ENCODE results near the gene SFSWAP. TPM values are rescaled to one million over a fixed set of nuclear protein-coding genes. Genes with fewer than 3 reads are reported as not detected.

Gene SFSWAP
- total and polyA plus RNA-seq, 2 of the 13 experiments (the other 11 are each of a cell fraction or from before 2014, with no cell fraction given), result 17.1 to 27.7 TPM

DNA sequence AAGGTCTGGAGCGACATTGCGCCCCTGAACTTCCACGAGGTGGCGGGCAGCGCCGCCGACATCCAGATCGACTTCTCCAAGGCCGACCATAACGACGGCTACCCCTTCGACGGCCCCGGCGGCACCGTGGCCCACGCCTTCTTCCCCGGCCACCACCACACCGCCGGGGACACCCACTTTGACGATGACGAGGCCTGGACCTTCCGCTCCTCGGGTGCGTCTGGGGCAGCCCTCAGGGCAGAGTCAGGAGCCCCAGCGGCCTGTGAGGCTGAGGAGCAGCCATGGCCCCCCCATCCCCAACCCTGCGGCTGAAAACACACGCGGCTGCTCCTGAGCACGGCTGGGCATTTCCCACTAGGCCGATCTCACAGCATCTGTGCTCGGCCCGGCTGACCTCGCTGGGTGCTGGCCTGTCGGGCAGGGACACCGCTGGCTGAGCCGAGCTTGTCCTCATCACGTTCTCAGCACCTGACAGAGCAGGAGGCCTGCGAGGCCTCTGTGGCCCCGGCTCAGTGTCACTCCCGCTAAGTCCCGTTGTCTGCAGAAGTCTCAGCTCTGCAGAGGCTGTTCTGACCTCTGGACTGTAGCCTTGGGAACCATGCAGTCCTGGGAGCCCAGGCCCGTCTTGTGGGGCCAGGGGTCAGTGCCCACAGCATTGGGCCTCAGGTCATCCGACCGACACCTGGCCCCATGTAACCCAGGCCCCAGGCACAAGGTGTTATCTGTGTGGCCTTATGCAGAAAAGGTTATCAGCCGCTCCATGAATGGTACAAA lies 129.9 kb downstream of the SFSWAP start (continued):
- TF ChIP-seq GATA4 (IDR thresholded peaks at IDR 0.05; ENCODE audit: borderline replicate concordance, low read depth) (no peak), KMT2B (CRISPR knock-in tag; IDR thresholded peaks at IDR 0.05) (0 out of 2 replicates have a peak, but pooled peaks have one; percentile 31), KAT7 (CRISPR knock-in tag; IDR thresholded peaks at IDR 0.05; ENCODE audit: borderline replicate concordance) (no peak), EP300 (IDR thresholded peaks at IDR 0.05; ENCODE audit: low read depth in 2 of 2, low read length in 2 of 2) (no peak), EP300 (CRISPR knock-in tag; IDR thresholded peaks at IDR 0.05; ENCODE audit: borderline replicate concordance) (no peak), RAD51 (IDR thresholded peaks at IDR 0.05; ENCODE audit: borderline replicate concordance) (no peak), ZNF234 (CRISPR knock-in tag; conservative IDR thresholded peaks at IDR 0.05) (no peak)
- TF ChIP-seq, protein P1, sequence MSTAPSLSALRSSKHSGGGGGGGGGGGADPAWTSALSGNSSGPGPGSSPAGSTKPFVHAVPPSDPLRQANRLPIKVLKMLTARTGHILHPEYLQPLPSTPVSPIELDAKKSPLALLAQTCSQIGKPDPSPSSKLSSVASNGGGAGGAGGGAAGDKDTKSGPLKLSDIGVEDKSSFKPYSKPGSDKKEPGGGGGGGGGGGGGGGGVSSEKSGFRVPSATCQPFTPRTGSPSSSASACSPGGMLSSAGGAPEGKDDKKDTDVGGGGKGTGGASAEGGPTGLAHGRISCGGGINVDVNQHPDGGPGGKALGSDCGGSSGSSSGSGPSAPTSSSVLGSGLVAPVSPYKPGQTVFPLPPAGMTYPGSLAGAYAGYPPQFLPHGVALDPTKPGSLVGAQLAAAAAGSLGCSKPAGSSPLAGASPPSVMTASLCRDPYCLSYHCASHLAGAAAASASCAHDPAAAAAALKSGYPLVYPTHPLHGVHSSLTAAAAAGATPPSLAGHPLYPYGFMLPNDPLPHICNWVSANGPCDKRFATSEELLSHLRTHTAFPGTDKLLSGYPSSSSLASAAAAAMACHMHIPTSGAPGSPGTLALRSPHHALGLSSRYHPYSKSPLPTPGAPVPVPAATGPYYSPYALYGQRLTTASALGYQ (CRISPR knock-in tag; IDR thresholded peaks at IDR 0.05), result no peak
- TF ChIP-seq, protein P2, sequence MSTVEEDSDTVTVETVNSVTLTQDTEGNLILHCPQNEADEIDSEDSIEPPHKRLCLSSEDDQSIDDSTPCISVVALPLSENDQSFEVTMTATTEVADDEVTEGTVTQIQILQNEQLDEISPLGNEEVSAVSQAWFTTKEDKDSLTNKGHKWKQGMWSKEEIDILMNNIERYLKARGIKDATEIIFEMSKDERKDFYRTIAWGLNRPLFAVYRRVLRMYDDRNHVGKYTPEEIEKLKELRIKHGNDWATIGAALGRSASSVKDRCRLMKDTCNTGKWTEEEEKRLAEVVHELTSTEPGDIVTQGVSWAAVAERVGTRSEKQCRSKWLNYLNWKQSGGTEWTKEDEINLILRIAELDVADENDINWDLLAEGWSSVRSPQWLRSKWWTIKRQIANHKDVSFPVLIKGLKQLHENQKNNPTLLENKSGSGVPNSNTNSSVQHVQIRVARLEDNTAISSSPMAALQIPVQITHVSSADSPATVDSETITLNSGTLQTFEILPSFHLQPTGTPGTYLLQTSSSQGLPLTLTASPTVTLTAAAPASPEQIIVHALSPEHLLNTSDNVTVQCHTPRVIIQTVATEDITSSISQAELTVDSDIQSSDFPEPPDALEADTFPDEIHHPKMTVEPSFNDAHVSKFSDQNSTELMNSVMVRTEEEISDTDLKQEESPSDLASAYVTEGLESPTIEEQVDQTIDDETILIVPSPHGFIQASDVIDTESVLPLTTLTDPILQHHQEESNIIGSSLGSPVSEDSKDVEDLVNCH (CRISPR knock-in tag; IDR thresholded peaks at IDR 0.05), result no peak
- TF ChIP-seq, protein P3, sequence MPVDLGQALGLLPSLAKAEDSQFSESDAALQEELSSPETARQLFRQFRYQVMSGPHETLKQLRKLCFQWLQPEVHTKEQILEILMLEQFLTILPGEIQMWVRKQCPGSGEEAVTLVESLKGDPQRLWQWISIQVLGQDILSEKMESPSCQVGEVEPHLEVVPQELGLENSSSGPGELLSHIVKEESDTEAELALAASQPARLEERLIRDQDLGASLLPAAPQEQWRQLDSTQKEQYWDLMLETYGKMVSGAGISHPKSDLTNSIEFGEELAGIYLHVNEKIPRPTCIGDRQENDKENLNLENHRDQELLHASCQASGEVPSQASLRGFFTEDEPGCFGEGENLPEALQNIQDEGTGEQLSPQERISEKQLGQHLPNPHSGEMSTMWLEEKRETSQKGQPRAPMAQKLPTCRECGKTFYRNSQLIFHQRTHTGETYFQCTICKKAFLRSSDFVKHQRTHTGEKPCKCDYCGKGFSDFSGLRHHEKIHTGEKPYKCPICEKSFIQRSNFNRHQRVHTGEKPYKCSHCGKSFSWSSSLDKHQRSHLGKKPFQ (CRISPR knock-in tag; IDR thresholded peaks at IDR 0.05; ENCODE audit: insufficient replicate concordance), result no peak
- TF ChIP-seq, protein P4, sequence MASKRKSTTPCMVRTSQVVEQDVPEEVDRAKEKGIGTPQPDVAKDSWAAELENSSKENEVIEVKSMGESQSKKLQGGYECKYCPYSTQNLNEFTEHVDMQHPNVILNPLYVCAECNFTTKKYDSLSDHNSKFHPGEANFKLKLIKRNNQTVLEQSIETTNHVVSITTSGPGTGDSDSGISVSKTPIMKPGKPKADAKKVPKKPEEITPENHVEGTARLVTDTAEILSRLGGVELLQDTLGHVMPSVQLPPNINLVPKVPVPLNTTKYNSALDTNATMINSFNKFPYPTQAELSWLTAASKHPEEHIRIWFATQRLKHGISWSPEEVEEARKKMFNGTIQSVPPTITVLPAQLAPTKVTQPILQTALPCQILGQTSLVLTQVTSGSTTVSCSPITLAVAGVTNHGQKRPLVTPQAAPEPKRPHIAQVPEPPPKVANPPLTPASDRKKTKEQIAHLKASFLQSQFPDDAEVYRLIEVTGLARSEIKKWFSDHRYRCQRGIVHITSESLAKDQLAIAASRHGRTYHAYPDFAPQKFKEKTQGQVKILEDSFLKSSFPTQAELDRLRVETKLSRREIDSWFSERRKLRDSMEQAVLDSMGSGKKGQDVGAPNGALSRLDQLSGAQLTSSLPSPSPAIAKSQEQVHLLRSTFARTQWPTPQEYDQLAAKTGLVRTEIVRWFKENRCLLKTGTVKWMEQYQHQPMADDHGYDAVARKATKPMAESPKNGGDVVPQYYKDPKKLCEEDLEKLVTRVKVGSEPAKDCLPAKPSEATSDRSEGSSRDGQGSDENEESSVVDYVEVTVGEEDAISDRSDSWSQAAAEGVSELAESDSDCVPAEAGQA (IDR thresholded peaks at IDR 0.05; ENCODE audit: low read depth), result 0 out of 2 replicates have a peak, but pooled peaks have one; percentile 24
- TF ChIP-seq, protein P4 (CRISPR knock-in tag; IDR thresholded peaks at IDR 0.05; ENCODE audit: borderline replicate concordance), result no peak
- TF ChIP-seq, protein P5, sequence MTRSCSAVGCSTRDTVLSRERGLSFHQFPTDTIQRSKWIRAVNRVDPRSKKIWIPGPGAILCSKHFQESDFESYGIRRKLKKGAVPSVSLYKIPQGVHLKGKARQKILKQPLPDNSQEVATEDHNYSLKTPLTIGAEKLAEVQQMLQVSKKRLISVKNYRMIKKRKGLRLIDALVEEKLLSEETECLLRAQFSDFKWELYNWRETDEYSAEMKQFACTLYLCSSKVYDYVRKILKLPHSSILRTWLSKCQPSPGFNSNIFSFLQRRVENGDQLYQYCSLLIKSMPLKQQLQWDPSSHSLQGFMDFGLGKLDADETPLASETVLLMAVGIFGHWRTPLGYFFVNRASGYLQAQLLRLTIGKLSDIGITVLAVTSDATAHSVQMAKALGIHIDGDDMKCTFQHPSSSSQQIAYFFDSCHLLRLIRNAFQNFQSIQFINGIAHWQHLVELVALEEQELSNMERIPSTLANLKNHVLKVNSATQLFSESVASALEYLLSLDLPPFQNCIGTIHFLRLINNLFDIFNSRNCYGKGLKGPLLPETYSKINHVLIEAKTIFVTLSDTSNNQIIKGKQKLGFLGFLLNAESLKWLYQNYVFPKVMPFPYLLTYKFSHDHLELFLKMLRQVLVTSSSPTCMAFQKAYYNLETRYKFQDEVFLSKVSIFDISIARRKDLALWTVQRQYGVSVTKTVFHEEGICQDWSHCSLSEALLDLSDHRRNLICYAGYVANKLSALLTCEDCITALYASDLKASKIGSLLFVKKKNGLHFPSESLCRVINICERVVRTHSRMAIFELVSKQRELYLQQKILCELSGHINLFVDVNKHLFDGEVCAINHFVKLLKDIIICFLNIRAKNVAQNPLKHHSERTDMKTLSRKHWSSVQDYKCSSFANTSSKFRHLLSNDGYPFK (CRISPR knock-in tag; IDR thresholded peaks at IDR 0.05; ENCODE audit: borderline replicate concordance), result no peak
